GM11168 (cell line): Measurements from ENCODE around the gene ING1.
"Not testable (repeated sequence)": the region's sequence is repeated elsewhere in the genome, so short reads cannot be mapped to it uniquely, and the experiment has no call there.

Source experiments
- in situ Hi-C: fragments of 300-500 bp; cut with MboI; formaldehyde crosslinking; loops from one replicate; pipeline ENCODE4 v1.12.0; 2022; ENCODE audit warnings: low sequenced_read_pairs; ENCODE audit not compliant: unreplicated experiment

ING1 gene

DNA sequence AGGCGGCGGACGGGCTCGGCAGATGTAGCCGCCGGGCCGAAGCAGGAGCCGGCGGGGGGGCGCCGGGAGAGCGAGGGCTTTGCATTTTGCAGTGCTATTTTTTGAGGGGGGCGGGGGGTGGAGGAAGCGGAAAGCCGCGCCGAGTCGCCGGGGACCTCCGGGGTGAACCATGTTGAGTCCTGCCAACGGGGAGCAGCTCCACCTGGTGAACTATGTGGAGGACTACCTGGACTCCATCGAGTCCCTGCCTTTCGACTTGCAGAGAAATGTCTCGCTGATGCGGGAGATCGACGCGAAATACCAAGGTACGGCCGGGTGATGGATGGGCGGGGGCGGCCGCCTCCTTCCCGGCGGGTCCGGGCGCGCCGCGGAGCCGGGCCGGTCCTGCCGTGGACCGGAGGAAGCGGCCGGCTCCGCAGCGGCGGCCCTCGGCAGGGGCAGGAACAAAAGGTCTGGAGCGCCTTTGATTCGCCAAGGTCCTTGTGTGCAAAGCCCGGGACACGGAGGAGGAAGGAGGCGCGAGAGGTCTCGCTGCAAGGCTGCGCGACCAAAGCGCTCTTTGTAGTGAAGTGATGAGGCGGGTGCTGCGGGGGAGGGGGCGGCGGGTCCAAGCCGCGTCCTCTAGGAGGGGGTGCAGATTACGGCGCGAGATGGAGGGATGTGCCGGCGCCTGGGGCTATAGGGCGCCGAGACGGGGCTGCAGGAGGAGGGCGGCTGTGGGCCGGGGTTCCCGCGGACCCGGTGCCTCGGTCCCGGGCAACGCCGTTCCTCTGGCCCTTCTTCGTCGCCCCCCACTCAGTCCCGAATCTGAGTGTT lies 689 bp downstream of the ING1 start:
- in situ Hi-C loops, result no loop called here

DNA sequence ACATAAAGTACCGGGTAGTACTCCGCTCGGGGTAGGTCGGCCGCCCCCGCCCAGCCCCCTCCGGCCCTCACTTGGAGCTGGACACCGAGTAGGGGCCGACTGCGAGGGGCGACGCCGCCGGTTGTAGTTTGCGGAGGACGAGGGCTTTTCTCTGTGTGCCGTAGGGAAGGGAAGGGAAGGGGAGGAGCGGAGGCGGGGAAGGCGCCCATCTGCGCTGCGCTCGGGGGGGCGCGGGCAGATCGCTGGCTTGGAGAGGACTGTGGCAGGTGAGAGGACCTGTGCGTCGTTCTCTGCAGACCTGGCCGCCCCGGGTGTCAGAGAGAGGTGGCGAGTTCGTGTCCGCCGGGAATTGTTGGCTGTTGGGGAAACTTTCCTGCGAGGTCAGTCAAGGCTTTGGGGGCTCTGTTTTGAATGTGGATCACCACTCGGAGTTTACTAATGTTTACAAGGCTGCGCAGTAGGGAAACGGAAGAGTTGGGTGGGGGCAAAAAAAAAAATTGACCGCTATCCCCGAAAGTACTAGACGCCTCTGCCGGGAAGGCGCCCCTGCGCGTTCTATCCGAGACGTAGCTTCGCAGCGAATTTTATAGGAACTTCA lies 1.4 kb downstream of the ING1 start:
- in situ Hi-C loops, result no loop called here

GRCh38 chr13:110715395-110716246 lies 2.1 kb downstream of the ING1 start:
- in situ Hi-C loops, result no loop called here

- in situ Hi-C loops, result no loop called here
Observed at GRCh38 chr13:110716247-110716515, 2.7 kb downstream of the ING1 start.

DNA sequence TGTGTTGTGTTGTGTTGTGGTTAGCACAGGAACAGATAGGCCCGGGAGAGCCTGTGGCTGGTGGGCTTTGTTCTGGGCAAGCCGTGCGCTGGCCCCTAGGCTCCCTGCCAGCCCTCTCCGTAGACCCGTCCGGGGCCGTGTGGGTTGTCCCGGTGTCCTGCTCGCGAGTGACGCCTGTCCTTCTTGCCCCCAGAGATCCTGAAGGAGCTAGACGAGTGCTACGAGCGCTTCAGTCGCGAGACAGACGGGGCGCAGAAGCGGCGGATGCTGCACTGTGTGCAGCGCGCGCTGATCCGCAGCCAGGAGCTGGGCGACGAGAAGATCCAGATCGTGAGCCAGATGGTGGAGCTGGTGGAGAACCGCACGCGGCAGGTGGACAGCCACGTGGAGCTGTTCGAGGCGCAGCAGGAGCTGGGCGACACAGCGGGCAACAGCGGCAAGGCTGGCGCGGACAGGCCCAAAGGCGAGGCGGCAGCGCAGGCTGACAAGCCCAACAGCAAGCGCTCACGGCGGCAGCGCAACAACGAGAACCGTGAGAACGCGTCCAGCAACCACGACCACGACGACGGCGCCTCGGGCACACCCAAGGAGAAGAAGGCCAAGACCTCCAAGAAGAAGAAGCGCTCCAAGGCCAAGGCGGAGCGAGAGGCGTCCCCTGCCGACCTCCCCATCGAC lies 5.7 kb downstream of the ING1 start:
- in situ Hi-C loops, result no loop called here

GRCh38 chr13:110722971-110723370 lies 9.5 kb downstream of the ING1 start:
- in situ Hi-C loops, result no loop called here

GRCh38 chr13:110723598-110723997 lies 10.1 kb downstream of the ING1 start:
- in situ Hi-C loops, result no loop called here

- in situ Hi-C loops, result not testable (repeated sequence)
Observed at GRCh38 chr13:110726153-110726552, 12.7 kb downstream of the ING1 start.

DNA sequence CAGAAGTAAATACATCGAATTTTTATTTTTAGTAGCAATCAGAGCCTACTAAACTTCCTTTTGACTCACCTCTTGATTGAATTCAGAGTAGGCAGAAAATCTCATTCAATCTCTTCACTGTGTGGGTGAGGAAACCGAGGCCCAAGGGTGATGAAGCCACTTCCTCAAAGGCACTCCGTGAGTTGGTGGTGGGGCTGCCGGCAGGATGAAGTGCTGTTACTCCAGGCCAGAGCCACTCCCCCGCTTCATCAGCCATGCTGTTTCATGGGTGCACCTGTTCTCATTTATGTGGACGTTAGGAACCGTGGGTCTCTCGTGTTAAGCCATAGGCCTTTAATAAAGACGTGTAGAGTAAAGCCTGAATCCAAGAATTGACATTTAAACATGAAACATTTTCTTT lies 13.2 kb downstream of the ING1 start:
- in situ Hi-C loops, result no loop called here

GRCh38 chr13:110731072-110731471 lies 17.6 kb downstream of the ING1 start:
- in situ Hi-C loops, result no loop called here

DNA sequence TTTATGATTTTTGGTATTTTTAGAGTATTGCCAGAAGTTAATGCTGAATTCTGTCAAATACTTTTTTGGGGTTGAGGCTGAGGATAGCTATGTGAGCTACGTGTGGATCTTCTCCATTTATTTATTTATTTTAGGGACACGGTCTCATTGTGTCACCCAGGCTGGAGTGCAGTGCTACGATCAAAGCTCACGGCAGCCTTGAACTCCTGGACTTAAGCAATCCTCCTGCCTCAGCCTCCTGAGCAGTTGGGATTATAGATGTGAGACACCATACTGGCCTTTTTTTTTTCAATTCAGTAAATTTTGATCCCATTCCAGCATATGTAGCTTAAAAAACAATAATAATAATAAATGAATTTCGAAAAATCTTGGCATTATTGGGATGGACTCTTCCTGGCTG lies 21.1 kb downstream of the ING1 start:
- in situ Hi-C loops, result no loop called here

GRCh38 chr13:110737555-110737954 lies 24.1 kb downstream of the ING1 start:
- in situ Hi-C loops, result no loop called here

DNA sequence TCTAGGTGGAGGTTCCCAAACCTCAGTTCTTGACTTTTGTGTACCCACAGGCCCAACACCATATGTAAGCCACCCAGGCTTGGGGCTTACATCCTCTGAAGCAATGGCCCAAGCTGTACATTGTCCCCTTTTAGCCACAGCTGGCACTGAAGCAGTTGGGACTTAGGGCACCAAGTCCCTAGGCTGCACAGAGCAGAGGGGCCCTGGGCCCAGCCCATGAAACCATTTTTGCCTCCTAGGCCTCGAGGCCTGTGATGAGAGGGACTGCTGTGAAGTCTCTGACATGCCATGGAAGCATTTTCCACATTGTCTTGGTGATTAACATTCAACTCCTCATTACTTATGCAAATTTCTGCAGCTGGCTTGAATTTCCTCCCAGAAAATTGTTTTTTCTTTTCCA lies 30.2 kb downstream of the ING1 start:
- in situ Hi-C loops, result no loop called here

GRCh38 chr13:110746438-110746837 lies 32.9 kb downstream of the ING1 start:
- in situ Hi-C loops, result no loop called here

DNA sequence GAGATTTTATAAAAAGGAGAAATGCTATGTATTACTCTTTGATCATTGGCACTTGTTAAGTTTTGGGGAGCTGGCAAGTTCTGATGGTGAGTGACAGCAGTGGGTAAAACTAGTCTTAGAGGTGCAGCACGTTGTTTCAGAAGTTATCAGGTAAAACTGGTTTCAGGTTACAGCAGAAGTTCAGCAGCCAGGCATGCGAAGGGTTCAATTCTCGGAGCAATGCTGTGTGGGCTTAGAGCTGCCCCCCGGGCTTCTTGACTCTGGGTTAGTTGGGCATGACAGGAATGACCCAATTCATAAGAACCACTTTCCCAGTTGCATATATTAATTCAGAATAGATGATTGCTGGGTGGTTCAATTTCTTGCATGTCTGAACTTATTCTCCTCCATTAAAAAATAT lies 34.8 kb downstream of the ING1 start:
- in situ Hi-C loops, result no loop called here

- in situ Hi-C loops, result no loop called here
Observed at GRCh38 chr13:110756219-110756631, 42.7 kb downstream of the ING1 start.

DNA sequence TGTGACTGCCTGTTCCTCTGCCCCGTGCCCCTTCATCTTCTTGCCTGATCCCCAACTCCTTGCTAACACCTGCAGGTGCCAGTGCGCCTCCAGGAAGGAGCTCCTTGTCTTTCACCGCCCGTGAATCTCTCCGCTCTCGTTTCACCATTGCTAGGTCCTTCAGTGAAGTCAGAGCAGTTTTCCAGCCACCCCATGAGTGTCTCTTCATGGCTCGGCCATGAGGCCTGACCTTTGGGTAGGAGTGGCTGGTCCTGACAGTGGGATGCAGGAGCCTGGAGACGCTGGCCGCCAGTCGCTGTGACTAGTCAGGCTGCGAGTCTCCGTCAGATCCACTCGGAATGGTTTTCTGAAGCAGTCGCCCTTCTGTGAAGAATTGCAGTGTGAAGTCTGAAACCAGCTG lies 43.8 kb downstream of the ING1 start:
- in situ Hi-C loops, result no loop called here

DNA sequence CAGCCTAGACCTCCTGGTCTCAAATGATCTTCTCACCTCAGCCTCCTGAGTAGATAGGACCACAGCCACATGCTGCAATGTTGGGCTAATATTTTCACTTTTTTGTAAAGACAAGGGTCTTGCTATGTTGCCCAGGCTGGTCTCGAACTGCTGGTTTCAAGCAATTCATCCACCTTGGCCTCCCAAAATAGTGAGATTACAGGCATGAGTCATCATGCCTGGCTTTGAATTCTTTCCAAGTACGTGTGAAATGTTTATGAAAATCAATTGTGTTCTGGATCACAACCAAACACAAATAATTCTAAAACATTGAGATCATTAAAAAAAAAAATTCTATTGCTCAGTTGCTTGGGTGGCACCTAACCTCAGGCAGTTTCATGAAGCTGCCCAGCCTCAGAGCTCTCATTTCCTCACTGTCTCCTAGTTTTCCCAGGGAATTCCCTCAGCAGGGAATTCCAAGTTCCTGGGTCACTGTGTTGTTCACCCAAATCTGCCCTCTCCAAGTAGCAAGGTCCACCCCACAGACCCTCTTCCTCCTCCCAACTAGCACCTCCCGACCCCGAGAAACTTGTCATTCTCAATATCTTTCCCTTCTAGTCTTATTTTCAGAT lies 44.8 kb downstream of the ING1 start:
- in situ Hi-C loops, result no loop called here

DNA sequence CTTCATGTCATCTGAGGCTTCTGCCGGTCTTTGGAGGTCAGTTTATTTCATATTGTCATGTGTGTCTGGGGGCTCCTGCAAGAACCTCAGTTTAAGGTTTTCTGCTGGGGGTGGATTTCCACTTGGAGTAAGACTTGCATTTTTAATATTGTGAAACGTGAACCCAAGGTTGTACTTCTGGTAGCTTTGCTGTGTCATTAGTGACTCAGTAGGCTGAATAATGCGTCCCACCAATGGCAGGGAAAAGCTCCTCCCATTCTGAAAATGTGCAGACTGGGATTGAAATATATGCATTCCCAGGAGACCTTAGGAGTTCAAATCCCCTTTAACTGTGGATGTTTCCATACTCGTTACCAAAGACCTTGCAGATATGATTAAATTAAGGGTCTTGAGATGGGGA lies 46.2 kb downstream of the ING1 start:
- in situ Hi-C loops, result no loop called here

GRCh38 chr13:110760611-110761010 lies 47.1 kb downstream of the ING1 start:
- in situ Hi-C loops, result no loop called here
